H9 (cell line): ENCODE results near the gene SLC2A1. TPM values are rescaled to one million over a fixed set of nuclear protein-coding genes. Genes with fewer than 3 reads are reported as not detected.

Experiments used
- DNase-seq: peaks from one replicate; pipeline ENCODE4 v3.0.0-alpha.2; 2017
- H2AFZ ChIP-seq: one replicate; pipeline ENCODE4 v1.6.1; 2013; ENCODE audit warnings: mild to moderate bottlenecking, low read length, control low read depth, moderate library complexity
- H2AK5ac ChIP-seq: 2 replicates; pipeline ENCODE4 v1.6.1; 2013; ENCODE audit warnings: low read length, control low read depth, mixed read lengths; ENCODE audit not compliant: insufficient read length
- H2BK120ac ChIP-seq: one replicate; pipeline ENCODE4 v1.6.1; 2013; ENCODE audit warnings: low read depth, mild to moderate bottlenecking, low read length, control low read depth, inconsistent platforms; ENCODE audit not compliant: poor library complexity, severe bottlenecking
- H2BK12ac ChIP-seq: 2 replicates; pipeline ENCODE4 v1.6.1; 2013; ENCODE audit warnings: low read length, control low read depth, mixed read lengths, low read depth; ENCODE audit not compliant: insufficient read length
- H2BK15ac ChIP-seq: 2 replicates; pipeline ENCODE4 v1.6.1; 2013; ENCODE audit warnings: low read depth, low read length, control low read depth
- H2BK20ac ChIP-seq: one replicate; pipeline ENCODE4 v1.6.1; 2013; ENCODE audit warnings: low read depth, mild to moderate bottlenecking, low read length, control low read depth, inconsistent platforms; ENCODE audit not compliant: poor library complexity, severe bottlenecking
- H2BK5ac ChIP-seq: 2 replicates; pipeline ENCODE4 v1.6.1; 2013; ENCODE audit warnings: low read length, control low read depth, mixed read lengths; ENCODE audit not compliant: insufficient read length
- H3K14ac ChIP-seq: 2 replicates; pipeline ENCODE4 v1.6.1; 2013; ENCODE audit warnings: low read length, control low read depth; ENCODE audit not compliant: insufficient read depth
- H3K18ac ChIP-seq: 2 replicates; pipeline ENCODE4 v1.6.1; 2013; ENCODE audit warnings: low read depth, mild to moderate bottlenecking, mixed read lengths, low read length, control low read depth; ENCODE audit not compliant: insufficient read length
- H3K23ac ChIP-seq: 2 replicates; pipeline ENCODE4 v1.6.1; 2013; ENCODE audit warnings: low read length, control low read depth, mixed read lengths, low read depth; ENCODE audit not compliant: insufficient read length
- H3K23me2 ChIP-seq: 2 replicates; pipeline ENCODE4 v1.6.1; 2013; ENCODE audit warnings: low read depth, mild to moderate bottlenecking, mixed read lengths, low read length, control low read depth; ENCODE audit not compliant: insufficient read length, poor library complexity, severe bottlenecking
- H3K27ac ChIP-seq: 2 replicates; pipeline ENCODE4 v1.5.1; 2013; ENCODE audit warnings: low read length, control low read depth, mixed read lengths, low read depth; ENCODE audit not compliant: insufficient read length
- H3K27me3 ChIP-seq: 2 replicates; pipeline ENCODE4 v1.6.1; 2013; ENCODE audit warnings: low read length, control low read depth, inconsistent platforms; ENCODE audit not compliant: insufficient read depth
- H3K4ac ChIP-seq: 2 replicates; pipeline ENCODE4 v1.6.1; 2013; ENCODE audit warnings: low read depth, mild to moderate bottlenecking, control low read depth, inconsistent platforms, low read length, moderate library complexity
- H3K4me1 ChIP-seq: 2 replicates; pipeline ENCODE4 v1.6.1; 2013; ENCODE audit warnings: low read length, control low read depth, inconsistent platforms; ENCODE audit not compliant: insufficient read depth
- H3K4me2 ChIP-seq: 2 replicates; pipeline ENCODE4 v1.6.1; 2013; ENCODE audit warnings: low read length, control low read depth, mixed read lengths; ENCODE audit not compliant: insufficient read length, insufficient read depth
- H3K56ac ChIP-seq: 2 replicates; pipeline ENCODE4 v1.6.1; 2013; ENCODE audit warnings: low read depth, mild to moderate bottlenecking, mixed read lengths, low read length, control low read depth; ENCODE audit not compliant: insufficient read length
- H3K79me1 ChIP-seq: 2 replicates; pipeline ENCODE4 v1.6.1; 2013; ENCODE audit warnings: low read depth, mild to moderate bottlenecking, moderate library complexity, low read length, control low read depth, inconsistent platforms; ENCODE audit not compliant: insufficient read depth, poor library complexity, severe bottlenecking
- H3K79me2 ChIP-seq: 2 replicates; pipeline ENCODE4 v1.6.1; 2013; ENCODE audit warnings: low read length, control low read depth, inconsistent platforms; ENCODE audit not compliant: insufficient read depth
- H3K9ac ChIP-seq: 2 replicates; pipeline ENCODE4 v1.6.1; 2013; ENCODE audit warnings: low read length, control low read depth, mixed read lengths; ENCODE audit not compliant: insufficient read length; ENCODE audit errors: extremely low read depth
- H3K9me3 ChIP-seq: one replicate; pipeline ENCODE4 v1.6.1; 2013; ENCODE audit warnings: low read depth, low read length, inconsistent platforms; ENCODE audit not compliant: control insufficient read depth
- H3T11ph ChIP-seq: one replicate; pipeline ENCODE4 v1.6.1; 2013; ENCODE audit warnings: mild to moderate bottlenecking, low read length, control low read depth, inconsistent platforms
- H4K20me1 ChIP-seq: one replicate; pipeline ENCODE4 v1.6.1; 2013; ENCODE audit not compliant: control insufficient read depth, insufficient read length, insufficient read depth
- H4K5ac ChIP-seq: 2 replicates; pipeline ENCODE4 v1.6.1; 2013; ENCODE audit warnings: low read depth, mild to moderate bottlenecking, mixed read lengths, low read length, control low read depth; ENCODE audit not compliant: insufficient read length
- H4K8ac ChIP-seq: replicated peaks from 2 replicates; pipeline ENCODE4 v1.6.1; 2013; ENCODE audit warnings: low read length, control low read depth, mixed read lengths, low read depth; ENCODE audit not compliant: insufficient read length
- H4K91ac ChIP-seq: 2 replicates; pipeline ENCODE4 v1.6.1; 2013; ENCODE audit warnings: low read depth, mild to moderate bottlenecking, moderate library complexity, mixed read lengths, low read length, control low read depth; ENCODE audit not compliant: insufficient read length
- H3K27ac Mint-ChIP-seq, 3 experiments: 2 replicates in 2 of 3; 3 replicates in 1 of 3; pipeline ENCODE4 v1.8.0; 2020 to 2021; ENCODE audit warnings: mixed read lengths in 3 of 3, mild to moderate bottlenecking in 1 of 3, moderate library complexity in 1 of 3
- H3K27me3 Mint-ChIP-seq: 2 replicates; pipeline ENCODE4 v1.8.0; 2021; ENCODE audit warnings: low read depth, mild to moderate bottlenecking, moderate library complexity, mixed read lengths
- H3K36me3 Mint-ChIP-seq, 3 experiments: 2 replicates in 2 of 3; 3 replicates in 1 of 3; pipeline ENCODE4 v1.8.0; 2020 to 2021; ENCODE audit warnings: low read depth in 3 of 3, mixed read lengths in 3 of 3; ENCODE audit not compliant: insufficient read depth in 1 of 3
- H3K4me1 Mint-ChIP-seq, 2 experiments: 2 replicates each; pipeline ENCODE4 v1.8.0; 2020; ENCODE audit warnings: mixed read lengths in 2 of 2
- H3K4me3 Mint-ChIP-seq, 2 experiments: 2 replicates in 1 of 2; 3 replicates in 1 of 2; pipeline ENCODE4 v1.8.0; 2020 to 2021; ENCODE audit warnings: mild to moderate bottlenecking in 2 of 2, mixed read lengths in 2 of 2, moderate library complexity in 1 of 2
- H3K9me3 Mint-ChIP-seq, 2 experiments: 2 replicates in 1 of 2; 3 replicates in 1 of 2; pipeline ENCODE4 v1.8.0; 2020; ENCODE audit warnings: mild to moderate bottlenecking in 2 of 2, mixed read lengths in 2 of 2, moderate library complexity in 1 of 2
- WGBS: extraction: QIAGEN DNeasy Blood & Tissue Kit; methylation state at CpG from one replicate; pipeline ENCODE4 v1.1.7; 2013; ENCODE audit warnings: missing lambda C conversion rate, low lambda C conversion rate, mixed read lengths; ENCODE audit not compliant: insufficient read length; ENCODE audit errors: extremely low coverage; 5-methylcytosine and 5-hydroxymethylcytosine counted together
- total RNA-seq: library from RNA; stranded (reverse); gene quantifications from 2 replicates; pipeline ENCODE4 v1.2.1, GENCODE V29; 2021
- TF ChIP-seq, protein P1 (sequence below): fragments of 200-600 bp; sonication (generic); conservative IDR thresholded peaks from 3 replicates; pipeline ENCODE4 v1.8.0; 2021; ENCODE audit warnings: antibody characterized with exemption, mild to moderate bottlenecking

Gene SLC2A1
- total RNA-seq, 1 experiment from 2014 or later: 186 TPM

DNA sequence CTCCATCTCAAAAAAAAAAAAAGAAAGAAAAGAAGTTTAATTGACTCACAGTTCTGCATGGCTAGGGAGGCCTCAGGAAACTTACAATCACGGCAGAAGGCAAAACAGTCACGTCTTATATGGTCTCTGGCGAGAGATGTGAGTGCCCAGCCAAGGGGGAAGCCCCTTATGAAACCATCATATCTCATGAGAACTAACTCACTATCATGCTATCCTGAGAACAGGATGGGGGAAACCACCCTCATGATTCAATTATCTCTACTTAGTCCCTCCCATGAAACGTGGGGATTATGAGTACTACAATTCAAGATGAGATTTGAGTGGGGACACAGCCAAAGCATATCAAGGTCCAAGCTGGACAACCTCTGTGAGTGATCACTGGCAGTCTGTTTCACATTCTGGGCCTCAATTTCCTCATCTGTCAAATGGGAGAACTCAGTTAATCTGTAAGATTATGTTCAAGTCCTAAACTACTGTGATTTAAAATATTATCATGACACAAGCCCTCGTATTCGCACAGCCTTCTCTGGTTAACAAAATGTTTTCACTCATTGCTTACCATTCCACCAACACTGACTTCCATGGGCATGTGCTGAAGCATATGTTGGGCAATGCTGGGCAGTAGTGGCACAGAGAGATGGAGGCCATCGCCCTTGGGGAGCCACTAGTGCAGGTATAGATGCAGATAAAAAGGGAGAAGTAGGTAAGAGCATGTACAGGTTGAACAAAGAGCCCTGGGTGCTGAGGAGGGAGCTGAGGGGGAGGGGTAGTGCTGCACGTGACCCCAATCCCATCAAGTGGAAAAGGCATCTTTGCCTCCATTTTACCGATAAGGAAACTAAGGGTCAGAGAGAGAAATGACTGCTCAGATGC, 46.2 kb upstream of the SLC2A1 start:
- peaks cover 42 to 46% of the 10 kb centered on the region in 2 experiments for H3K4me1 Mint-ChIP-seq

More for the DNA sequence above, 46.2 kb upstream of the SLC2A1 start:
- Histone ChIP-seq H3K56ac (no peak overlapping the region), H3K27ac (no peak overlapping the region), H2AK5ac (no peak overlapping the region), H2BK5ac (no peak overlapping the region), H3T11ph (no peak overlapping the region), H3K18ac (no peak overlapping the region), H3K79me2 (no peaks in the 10 kb centered on the region), H3K79me1 (no peaks in the 10 kb centered on the region), H3K9ac (no peak overlapping the region), H4K8ac (no peak overlapping the region), H3K23me2 (peaks cover 6% of the 10 kb centered on the region), H3K4ac (no peak overlapping the region), H2AFZ (no peak overlapping the region), H3K9me3 (no peaks in the 10 kb centered on the region), H4K91ac (no peak overlapping the region), H3K14ac (no peak overlapping the region), H4K20me1 (no peaks in the 10 kb centered on the region), H2BK120ac (no peak overlapping the region), H2BK12ac (no peak overlapping the region), H2BK15ac (no peak overlapping the region), H4K5ac (no peak overlapping the region), H3K4me2 (no peak overlapping the region), H3K23ac (no peak overlapping the region), H3K4me1 (peaks cover 10% of the 10 kb centered on the region; the same call in 1 of the 2 replicates), H2BK20ac (no peak overlapping the region), H3K27me3 (no peaks in the 10 kb centered on the region)
- Mint-ChIP-seq H3K27ac (peak overlapping the region in 2 of 3 experiments; percentile 83 to 90; a peak in 3 of 7 replicates), H3K27me3 (no peaks in the 10 kb centered on the region), H3K4me3 (no peak overlapping the region; a peak in 1 of 5 replicates), H3K9me3 (no peaks in the 10 kb centered on the region), H3K36me3 (peaks cover 0 to 1% (median 0%) of the 10 kb centered on the region in 3 experiments; a peak in 1 of 7 replicates)
- WGBS: no CpG with 5 or more reads among the region's 9 CpGs
- DNase-seq: no peak
- TF ChIP-seq, protein P1, sequence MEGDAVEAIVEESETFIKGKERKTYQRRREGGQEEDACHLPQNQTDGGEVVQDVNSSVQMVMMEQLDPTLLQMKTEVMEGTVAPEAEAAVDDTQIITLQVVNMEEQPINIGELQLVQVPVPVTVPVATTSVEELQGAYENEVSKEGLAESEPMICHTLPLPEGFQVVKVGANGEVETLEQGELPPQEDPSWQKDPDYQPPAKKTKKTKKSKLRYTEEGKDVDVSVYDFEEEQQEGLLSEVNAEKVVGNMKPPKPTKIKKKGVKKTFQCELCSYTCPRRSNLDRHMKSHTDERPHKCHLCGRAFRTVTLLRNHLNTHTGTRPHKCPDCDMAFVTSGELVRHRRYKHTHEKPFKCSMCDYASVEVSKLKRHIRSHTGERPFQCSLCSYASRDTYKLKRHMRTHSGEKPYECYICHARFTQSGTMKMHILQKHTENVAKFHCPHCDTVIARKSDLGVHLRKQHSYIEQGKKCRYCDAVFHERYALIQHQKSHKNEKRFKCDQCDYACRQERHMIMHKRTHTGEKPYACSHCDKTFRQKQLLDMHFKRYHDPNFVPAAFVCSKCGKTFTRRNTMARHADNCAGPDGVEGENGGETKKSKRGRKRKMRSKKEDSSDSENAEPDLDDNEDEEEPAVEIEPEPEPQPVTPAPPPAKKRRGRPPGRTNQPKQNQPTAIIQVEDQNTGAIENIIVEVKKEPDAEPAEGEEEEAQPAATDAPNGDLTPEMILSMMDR: no peak
